Uterus (tissue), 2 donors: Measurements from ENCODE around the gene HOXA6.

Experiments
- POLR2A ChIP-seq, 2 donors: fragments of 450-650 bp; IDR thresholded peaks; one replicate each; pipeline ENCODE4 v1.6.1; 2016; ENCODE audit warnings: antibody characterized with exemption in 2 of 2, mild to moderate bottlenecking in 1 of 2, moderate library complexity in 1 of 2
- TF ChIP-seq, protein P1 (sequence below), 4 experiments: fragments of 200-600 bp in 2 of 4; fragments of 450-650 bp in 2 of 4; sonication (generic) in 2 of 4; IDR thresholded peaks; one replicate each; pipeline ENCODE4 v1.5.1; 2016 to 2019; ENCODE audit warnings: antibody characterized with exemption in 4 of 4, mild to moderate bottlenecking in 2 of 4, moderate library complexity in 1 of 4

DNA sequence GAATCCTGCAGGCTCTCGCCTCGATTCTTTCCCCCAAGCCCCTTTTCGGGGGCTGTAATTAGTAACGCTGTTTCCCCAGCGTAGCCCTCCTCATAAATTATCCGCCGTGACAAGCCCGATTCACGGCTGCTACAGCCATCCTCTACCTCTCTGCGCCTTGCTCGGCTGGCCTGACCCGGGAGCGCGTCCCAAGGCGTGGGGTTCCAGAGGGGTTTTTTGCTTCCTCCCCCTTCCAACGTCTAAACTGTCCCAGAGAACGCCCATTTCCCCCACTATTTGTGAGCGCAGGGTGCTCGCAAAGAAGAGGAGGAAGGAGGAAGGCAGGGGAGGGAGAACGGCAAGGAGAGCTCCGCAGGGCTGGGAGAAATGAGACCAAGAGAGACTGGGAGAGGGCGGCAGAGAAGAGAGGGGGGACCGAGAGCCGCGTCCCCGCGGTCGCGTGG lies 5.0 kb downstream of the HOXA6 start:
- TF ChIP-seq, protein P1, sequence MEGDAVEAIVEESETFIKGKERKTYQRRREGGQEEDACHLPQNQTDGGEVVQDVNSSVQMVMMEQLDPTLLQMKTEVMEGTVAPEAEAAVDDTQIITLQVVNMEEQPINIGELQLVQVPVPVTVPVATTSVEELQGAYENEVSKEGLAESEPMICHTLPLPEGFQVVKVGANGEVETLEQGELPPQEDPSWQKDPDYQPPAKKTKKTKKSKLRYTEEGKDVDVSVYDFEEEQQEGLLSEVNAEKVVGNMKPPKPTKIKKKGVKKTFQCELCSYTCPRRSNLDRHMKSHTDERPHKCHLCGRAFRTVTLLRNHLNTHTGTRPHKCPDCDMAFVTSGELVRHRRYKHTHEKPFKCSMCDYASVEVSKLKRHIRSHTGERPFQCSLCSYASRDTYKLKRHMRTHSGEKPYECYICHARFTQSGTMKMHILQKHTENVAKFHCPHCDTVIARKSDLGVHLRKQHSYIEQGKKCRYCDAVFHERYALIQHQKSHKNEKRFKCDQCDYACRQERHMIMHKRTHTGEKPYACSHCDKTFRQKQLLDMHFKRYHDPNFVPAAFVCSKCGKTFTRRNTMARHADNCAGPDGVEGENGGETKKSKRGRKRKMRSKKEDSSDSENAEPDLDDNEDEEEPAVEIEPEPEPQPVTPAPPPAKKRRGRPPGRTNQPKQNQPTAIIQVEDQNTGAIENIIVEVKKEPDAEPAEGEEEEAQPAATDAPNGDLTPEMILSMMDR (IDR thresholded peaks at IDR 0.05) = no peak
- TF ChIP-seq POLR2A (IDR thresholded peaks at IDR 0.05) = no peak
